Measurements from ENCODE around the gene TSC22D2. TPM values are rescaled to one million over a fixed set of nuclear protein-coding genes. Genes with fewer than 3 reads are reported as not detected.

The TSC22D2 gene
- total RNA-seq, 2 experiments from 2014 or later = 12.3 to 16.7 TPM

- Mint-ChIP-seq H3K27me3 (peaks cover 5% of the 10 kb centered on the region), H3K4me3 (no peak overlapping the region), H3K4me1 (ENCODE audit: low read depth) (no peaks in the 10 kb centered on the region), H3K9me3 (no peaks in the 10 kb centered on the region), H3K36me3 (ENCODE audit: low read depth) (no peaks in the 10 kb centered on the region), H3K27ac (no peak overlapping the region)
- CTCF ChIA-PET = no interaction called here
- ATAC-seq (no peak), DNase-seq (no peak)
- intact Hi-C loops (cut with micrococcal nuclease) = no loop called here
- POLR2A ChIA-PET = interaction anchor here (3.0 kb wide), 1 partner anchor 9 kb away, joined by 19 read pairs; the partner anchor contains the start of gene TSC22D2
- no peak for TF ChIP-seq CTCF (IDR thresholded peaks at IDR 0.05)
These were observed 9.0 kb upstream of the TSC22D2 start for GRCh38 chr3:150399060-150399459.

- POLR2A ChIA-PET = no interaction called here
- ATAC-seq (no peak), DNase-seq (no peak)
- no peak overlapping the region for H3K27ac Mint-ChIP-seq
- peaks cover 3% of the 10 kb centered on the region for H3K27me3 Mint-ChIP-seq
- intact Hi-C loops (cut with micrococcal nuclease) = no loop called here
- CTCF ChIA-PET = interaction anchor here (1.6 kb wide), 1 partner anchor 16 kb away, joined by 4 read pairs; no protein-coding TSS in a partner anchor
- H3K4me3 Mint-ChIP-seq = no peak overlapping the region
- H3K9me3 Mint-ChIP-seq = no peaks in the 10 kb centered on the region
- H3K36me3 Mint-ChIP-seq (ENCODE audit: low read depth) = no peaks in the 10 kb centered on the region
- TF ChIP-seq CTCF (IDR thresholded peaks at IDR 0.05) = no peak
- no peaks in the 10 kb centered on the region for H3K4me1 Mint-ChIP-seq (ENCODE audit: low read depth)
These were observed 6.8 kb upstream of the TSC22D2 start for GRCh38 chr3:150401285-150401684.

GRCh38 chr3:150402217-150402616, 5.9 kb upstream of the TSC22D2 start:
- peaks cover 6% of the 10 kb centered on the region for H3K4me1 Mint-ChIP-seq (ENCODE audit: low read depth)
- CTCF ChIA-PET = interaction anchor here (1.6 to 1.7 kb wide), 2 partner anchors 9 to 17 kb away, joined by 3 to 4 read pairs; no protein-coding TSS in a partner anchor
- intact Hi-C loops (cut with micrococcal nuclease) = no loop called here

GRCh38 chr3:150404023-150404422, 4.1 kb upstream of the TSC22D2 start:
- H3K4me1 Mint-ChIP-seq (ENCODE audit: low read depth) = peaks cover 12% of the 10 kb centered on the region
- no peak for DNase-seq
- POLR2A ChIA-PET = interaction anchor here (0.6 kb wide), 1 partner anchor 230 kb away, joined by 3 read pairs; no protein-coding TSS in a partner anchor
- CTCF ChIA-PET = interaction anchor here (1.2 to 1.6 kb wide), 5 partner anchors 8 to 118 kb away, joined by 3 to 4 read pairs (median 3); no protein-coding TSS in a partner anchor
- H3K36me3 Mint-ChIP-seq (ENCODE audit: low read depth) = peaks cover 1% of the 10 kb centered on the region
- ATAC-seq = no peak
- intact Hi-C loops (cut with micrococcal nuclease) = no loop called here
- H3K27me3 Mint-ChIP-seq = no peaks in the 10 kb centered on the region
- H3K9me3 Mint-ChIP-seq = no peaks in the 10 kb centered on the region
- H3K27ac Mint-ChIP-seq = no peak overlapping the region
- no peak for TF ChIP-seq CTCF (IDR thresholded peaks at IDR 0.05)
- H3K4me3 Mint-ChIP-seq = no peak overlapping the region

More at GRCh38 chr3:150402217-150402616, 5.9 kb upstream of the TSC22D2 start:
- Mint-ChIP-seq H3K36me3 (ENCODE audit: low read depth) (no peaks in the 10 kb centered on the region), H3K9me3 (no peaks in the 10 kb centered on the region), H3K27ac (no peak overlapping the region), H3K4me3 (no peak overlapping the region), H3K27me3 (peaks cover 3% of the 10 kb centered on the region)
- POLR2A ChIA-PET = no interaction called here
- no peak for ATAC-seq
- no peak for DNase-seq
- no peak for TF ChIP-seq CTCF (IDR thresholded peaks at IDR 0.05)

GRCh38 chr3:150407051-150407807, 869 bp upstream of the TSC22D2 start:
- intact Hi-C loops (cut with micrococcal nuclease) = loop anchor here (2.0 kb wide), 1 partner anchor 22 kb away; no protein-coding TSS in a partner anchor
- H3K4me3 Mint-ChIP-seq = peak overlapping the region; percentile 84
- POLR2A ChIA-PET = interaction anchor here (0.6 to 4.2 kb wide), 7 partner anchors 10 to 1824 kb away, joined by 3 to 23 read pairs (median 4); partner anchors contain the start of genes EIF2A and SERP1
- TF ChIP-seq CTCF (IDR thresholded peaks at IDR 0.05) = no peak
- no peaks in the 10 kb centered on the region for H3K9me3 Mint-ChIP-seq
- DNase-seq (no peak), ATAC-seq (no peak)
- CTCF ChIA-PET = interaction anchor here (1.4 to 3.3 kb wide), 4 partner anchors 12 to 121 kb away, joined by 5 to 20 read pairs (median 6); no protein-coding TSS in a partner anchor
- H3K27me3 Mint-ChIP-seq = no peaks in the 10 kb centered on the region
- peak overlapping the region; percentile 99 for H3K27ac Mint-ChIP-seq
- peaks cover 18% of the 10 kb centered on the region for H3K36me3 Mint-ChIP-seq (ENCODE audit: low read depth)
- peaks cover 12% of the 10 kb centered on the region for H3K4me1 Mint-ChIP-seq (ENCODE audit: low read depth)
